ENCODE measurements around the gene DNAJA2.

GRCh38 chr16:46971271-46971670 is 2.2 kb downstream of the DNAJA2 start:
- TF ChIP-seq POLR2A (IDR thresholded peaks at IDR 0.05; ENCODE audit: low read length) (no peak), CHD2 (IDR thresholded peaks at IDR 0.05; ENCODE audit: low read length, partially characterized antibody) (no peak), CTCF (IDR thresholded peaks at IDR 0.05) (no peak), MYC (IDR thresholded peaks at IDR 0.05; ENCODE audit: borderline replicate concordance, low read length) (no peak), PBX3 (IDR thresholded peaks at IDR 0.05) (no peak), ZFP36 (IDR thresholded peaks at IDR 0.05; ENCODE audit: borderline replicate concordance, partially characterized antibody) (no peak)
